Suppressor macrophage treated with lipopolysaccharide for 1 hour (primary cell): ENCODE measurements around the gene DYNAP.
A peak's percentile ranks its signal among the peaks of the same experiment; 100 is the strongest.

ENCODE experiments used
- DNase-seq, 3 donors: peaks; one replicate each; pipeline ENCODE4 v3.0.0-alpha.2; 2020 to 2022

The DYNAP gene

GRCh38 chr18:54590945-54591344 lies at the start of gene DYNAP:
Gene DYNAP, plus strand, starts transcription at chr18:54591245. Its CDS starts 38 bp downstream, at chr18:54591283.
- no peak for DNase-seq

- DNase-seq: no peak
Observed at GRCh38 chr18:54551590-54551989, 39.5 kb upstream of the DYNAP start.

- DNase-seq: no peak
Observed at GRCh38 chr18:54555286-54555685, 35.8 kb upstream of the DYNAP start.

- no peak for DNase-seq
Observed at GRCh38 chr18:54555996-54556395, 35.0 kb upstream of the DYNAP start.

GRCh38 chr18:54557958-54558357 lies 33.1 kb upstream of the DYNAP start:
- DNase-seq: no peak

- peak; percentile 21 to 39 (median 30) for DNase-seq
Observed at GRCh38 chr18:54558609-54559585, 32.1 kb upstream of the DYNAP start.

- no peak for DNase-seq
Observed at GRCh38 chr18:54561706-54562267, 29.3 kb upstream of the DYNAP start.

GRCh38 chr18:54580202-54580729 lies 10.8 kb upstream of the DYNAP start:
- DNase-seq: no peak

- DNase-seq: no peak
Observed at GRCh38 chr18:54584065-54584464, 7.0 kb upstream of the DYNAP start.

- DNase-seq: no peak
Observed at GRCh38 chr18:54585743-54586142, 5.3 kb upstream of the DYNAP start.

- DNase-seq: no peak
Observed at GRCh38 chr18:54604211-54604610, 13.2 kb downstream of the DYNAP start.

GRCh38 chr18:54606835-54607212 lies 15.8 kb downstream of the DYNAP start:
- DNase-seq: no peak

GRCh38 chr18:54607213-54608027 lies 16.4 kb downstream of the DYNAP start:
- DNase-seq: peak; percentile 12 to 59 (median 50)

- peak in 2 of 3 donors; percentile 29 for DNase-seq
Observed at GRCh38 chr18:54608028-54608642, 17.1 kb downstream of the DYNAP start.

GRCh38 chr18:54611816-54612215 lies 20.8 kb downstream of the DYNAP start:
- no peak for DNase-seq

GRCh38 chr18:54612237-54612636 lies 21.2 kb downstream of the DYNAP start:
- DNase-seq: no peak

GRCh38 chr18:54613174-54613573 lies 22.1 kb downstream of the DYNAP start:
- DNase-seq: no peak

GRCh38 chr18:54616220-54616848 lies 25.3 kb downstream of the DYNAP start:
- DNase-seq: no peak

- no peak for DNase-seq
Observed at GRCh38 chr18:54622084-54622483, 31.0 kb downstream of the DYNAP start.

GRCh38 chr18:54626779-54627178 lies 35.7 kb downstream of the DYNAP start:
- DNase-seq: no peak

GRCh38 chr18:54630963-54631362 lies 39.9 kb downstream of the DYNAP start:
- no peak for DNase-seq

- DNase-seq: no peak
Observed at GRCh38 chr18:54636217-54636616, 45.2 kb downstream of the DYNAP start.
